Ramos (cell line): ENCODE measurements around the gene SHMT2.

Source experiments
- in situ Hi-C: fragments of 300-500 bp; cut with MboI; formaldehyde crosslinking; loops from one replicate; pipeline ENCODE4 v1.14.3; 2022; ENCODE audit warnings: low sequenced_read_pairs; ENCODE audit not compliant: unreplicated experiment

Gene SHMT2

DNA sequence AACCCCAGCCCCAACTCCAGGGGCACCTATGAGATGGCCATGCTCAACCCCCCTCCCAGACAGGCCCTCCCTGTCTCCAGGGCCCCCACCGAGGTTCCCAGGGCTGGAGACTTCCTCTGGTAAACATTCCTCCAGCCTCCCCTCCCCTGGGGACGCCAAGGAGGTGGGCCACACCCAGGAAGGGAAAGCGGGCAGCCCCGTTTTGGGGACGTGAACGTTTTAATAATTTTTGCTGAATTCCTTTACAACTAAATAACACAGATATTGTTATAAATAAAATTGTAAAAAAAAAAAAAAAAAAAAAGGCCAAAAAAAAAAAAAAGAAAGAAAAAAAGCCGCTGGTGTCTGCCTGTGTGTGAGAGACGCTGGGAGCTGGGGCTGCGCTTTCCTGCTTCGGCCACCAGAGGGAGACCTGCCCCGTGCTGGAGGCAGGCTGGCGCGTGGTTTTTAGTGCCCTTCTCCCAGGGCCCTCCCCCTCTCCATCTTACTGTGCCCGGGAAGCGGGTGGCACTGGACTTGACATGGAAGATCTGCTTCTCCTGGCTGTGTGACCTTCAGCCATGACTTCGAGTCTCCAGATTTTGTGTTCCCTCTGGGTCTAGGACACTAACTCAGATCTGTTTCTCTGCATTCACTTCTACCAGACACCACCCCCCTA is 16.3 kb upstream of the SHMT2 start:
- in situ Hi-C loops, result loop anchor here (5.0 kb wide), 1 partner anchor 34 kb away; no protein-coding TSS in a partner anchor

DNA sequence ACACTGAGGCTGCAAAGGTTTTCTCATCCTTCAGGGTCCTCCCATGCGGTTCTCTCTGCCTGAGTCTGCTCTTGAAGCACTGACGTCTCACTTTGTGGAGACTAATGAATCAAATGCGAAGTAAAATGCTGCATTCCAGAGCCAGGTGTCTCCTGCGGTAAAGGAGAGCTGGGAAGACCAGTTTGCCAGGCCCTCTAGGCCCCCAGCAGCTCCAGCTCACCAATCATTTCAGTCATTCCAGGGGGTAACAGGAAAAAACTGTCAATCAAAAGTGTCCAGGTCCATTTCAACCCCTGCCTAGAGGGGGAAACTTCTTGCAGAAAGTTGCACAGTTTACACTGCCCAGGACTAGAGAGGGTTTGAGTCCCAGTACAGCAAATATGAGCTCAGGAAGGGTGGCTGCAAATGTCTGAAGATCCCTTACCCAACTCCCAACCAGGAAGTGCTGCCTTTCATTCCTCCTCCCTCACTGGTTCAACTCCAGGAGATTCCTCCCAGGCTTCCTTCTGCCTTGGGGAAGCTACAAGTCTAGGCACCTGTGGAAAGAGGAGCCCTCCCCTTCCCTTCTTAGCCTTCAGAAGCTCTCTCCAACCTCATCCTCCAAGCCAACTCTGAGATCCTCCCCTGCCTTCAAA is 15.6 kb upstream of the SHMT2 start:
- in situ Hi-C loops, result loop anchor here (5.0 kb wide), 1 partner anchor 33 kb away; no protein-coding TSS in a partner anchor

DNA sequence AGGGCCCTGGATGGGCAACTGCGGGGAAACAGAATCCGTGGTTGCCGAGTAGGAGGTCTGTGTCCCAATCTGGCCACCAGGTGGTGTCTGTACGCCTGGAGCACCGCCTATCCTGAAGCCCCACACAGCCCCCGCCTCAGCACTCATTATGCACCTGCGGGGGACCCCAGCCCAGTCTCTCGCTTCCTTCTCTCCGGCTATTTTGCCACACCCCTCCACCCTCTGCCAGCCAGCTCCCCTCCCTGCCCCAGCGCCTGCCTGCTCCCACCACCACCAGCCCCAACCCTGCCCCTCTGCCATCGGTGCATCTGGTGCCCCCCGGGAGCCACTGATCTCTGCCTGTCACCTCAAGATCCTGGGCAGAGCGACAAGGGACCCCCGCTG is 15.1 kb upstream of the SHMT2 start:
- in situ Hi-C loops, result loop anchor here (5.0 kb wide), 1 partner anchor 33 kb away; no protein-coding TSS in a partner anchor

- in situ Hi-C loops, result no loop called here
Observed at GRCh38 chr12:57215065-57215464, 14.4 kb upstream of the SHMT2 start.

DNA sequence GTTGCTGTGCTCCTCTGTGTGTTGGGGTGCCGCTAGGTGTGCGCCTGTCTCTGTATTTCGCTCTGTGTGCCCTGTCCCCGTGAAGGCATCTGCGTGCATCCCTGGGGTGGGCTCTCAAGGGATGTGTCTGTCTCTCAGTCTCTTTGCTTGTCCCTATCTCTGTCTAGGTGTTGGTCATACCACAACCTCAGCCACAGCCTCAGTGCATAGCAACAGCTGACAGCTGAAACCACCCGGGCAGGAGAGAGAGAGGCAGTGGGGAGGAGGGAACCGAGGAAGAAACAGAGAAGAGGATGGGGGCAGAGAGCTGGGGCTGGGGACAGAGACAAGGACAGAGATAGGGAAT is 13.9 kb upstream of the SHMT2 start:
- in situ Hi-C loops, result no loop called here

DNA sequence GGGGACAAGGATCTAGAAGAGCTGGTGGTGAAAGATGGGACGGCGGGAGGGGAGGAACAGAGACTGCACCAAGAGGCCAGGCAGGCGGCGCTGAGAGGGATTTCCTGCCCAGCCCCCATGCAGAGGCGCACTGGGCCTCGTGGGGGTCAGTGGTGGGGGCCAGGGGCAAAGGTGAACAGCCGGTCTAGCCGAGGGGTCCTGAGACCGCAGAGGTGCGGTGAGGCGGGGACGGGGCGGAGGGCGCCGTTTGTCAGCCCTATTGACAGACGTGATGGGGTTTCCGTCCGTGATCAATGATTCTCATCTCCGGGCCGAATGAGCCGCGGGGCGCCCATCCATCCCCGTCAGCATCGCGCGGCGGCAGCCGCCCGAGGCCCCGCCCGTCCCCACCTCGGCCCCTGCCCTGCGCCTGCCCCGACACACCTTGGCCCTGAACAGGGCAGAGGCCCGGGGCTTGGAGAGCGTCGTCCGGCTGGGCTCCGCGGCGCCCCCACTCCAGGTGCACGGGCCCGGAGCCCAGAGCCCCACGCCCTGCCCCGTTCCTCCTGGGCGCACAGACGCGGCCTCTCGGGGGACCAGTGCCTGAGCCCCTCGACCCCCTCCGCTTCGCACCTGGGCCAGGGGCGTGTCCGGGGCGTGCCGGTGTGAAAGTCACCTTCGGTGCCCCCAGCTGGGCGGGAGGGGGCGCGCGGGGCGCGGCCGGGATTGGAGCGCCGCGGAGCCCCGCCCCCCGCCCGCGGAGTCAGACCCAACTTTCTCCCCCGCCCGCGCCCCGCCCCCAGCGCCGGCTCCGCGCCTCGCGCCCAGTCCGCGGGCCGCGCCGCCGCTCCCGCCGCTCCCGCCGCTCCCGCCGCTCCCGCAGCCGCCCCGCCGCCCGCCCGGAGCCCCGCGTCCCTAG is 13.2 kb upstream of the SHMT2 start, which contains the start of gene NXPH4:
Gene NXPH4, plus strand, starts transcription at position 781 of the 898 bp plus-strand sequence. CDS start 176 bp downstream, outside the sequence.
- in situ Hi-C loops, result no loop called here

DNA sequence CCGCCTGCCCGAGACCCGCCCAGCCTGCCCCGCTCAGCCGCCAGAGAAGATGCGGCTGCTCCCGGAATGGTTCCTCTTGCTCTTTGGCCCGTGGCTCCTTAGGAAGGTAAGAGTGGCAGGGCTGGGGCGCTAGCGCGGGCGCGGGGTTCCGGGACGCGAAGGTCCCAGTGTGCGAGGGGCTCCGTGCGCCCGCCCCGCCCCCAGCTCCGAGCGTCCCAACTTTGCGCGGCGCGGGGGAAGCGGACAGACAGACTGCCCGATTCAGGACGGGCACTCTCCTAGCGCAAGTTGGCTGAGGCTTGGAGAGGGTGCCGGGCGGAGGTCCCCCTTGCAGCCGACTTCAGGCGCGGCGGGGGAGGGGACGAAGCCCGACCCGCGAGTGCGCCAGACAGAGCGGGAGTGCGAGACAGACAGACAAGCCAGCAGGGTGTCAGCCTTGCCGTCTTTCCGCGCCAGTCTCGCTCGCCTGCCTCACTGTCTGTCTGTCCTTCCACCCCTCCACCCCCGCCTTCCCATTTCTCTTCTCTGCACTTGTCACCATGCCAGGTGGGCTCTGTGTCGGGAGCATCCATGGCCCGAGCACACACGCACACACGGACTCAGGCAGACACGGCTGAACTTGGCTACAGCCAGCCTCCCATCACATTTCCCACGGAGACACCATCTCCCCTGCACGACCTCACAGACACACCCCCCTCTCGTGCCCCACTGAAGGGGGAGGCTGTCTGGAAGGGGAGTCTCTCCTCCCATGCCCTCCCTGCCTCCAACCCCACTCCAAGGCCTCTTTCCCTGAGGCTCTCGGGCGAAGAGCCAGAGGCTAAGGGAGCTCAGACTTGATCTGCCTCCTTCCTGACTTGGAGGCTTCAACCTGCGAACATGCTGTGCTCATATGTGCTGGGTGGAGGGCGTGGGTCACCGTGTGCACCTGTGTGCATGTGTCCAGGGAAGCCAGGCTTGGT is 12.3 kb upstream of the SHMT2 start:
- in situ Hi-C loops, result no loop called here

DNA sequence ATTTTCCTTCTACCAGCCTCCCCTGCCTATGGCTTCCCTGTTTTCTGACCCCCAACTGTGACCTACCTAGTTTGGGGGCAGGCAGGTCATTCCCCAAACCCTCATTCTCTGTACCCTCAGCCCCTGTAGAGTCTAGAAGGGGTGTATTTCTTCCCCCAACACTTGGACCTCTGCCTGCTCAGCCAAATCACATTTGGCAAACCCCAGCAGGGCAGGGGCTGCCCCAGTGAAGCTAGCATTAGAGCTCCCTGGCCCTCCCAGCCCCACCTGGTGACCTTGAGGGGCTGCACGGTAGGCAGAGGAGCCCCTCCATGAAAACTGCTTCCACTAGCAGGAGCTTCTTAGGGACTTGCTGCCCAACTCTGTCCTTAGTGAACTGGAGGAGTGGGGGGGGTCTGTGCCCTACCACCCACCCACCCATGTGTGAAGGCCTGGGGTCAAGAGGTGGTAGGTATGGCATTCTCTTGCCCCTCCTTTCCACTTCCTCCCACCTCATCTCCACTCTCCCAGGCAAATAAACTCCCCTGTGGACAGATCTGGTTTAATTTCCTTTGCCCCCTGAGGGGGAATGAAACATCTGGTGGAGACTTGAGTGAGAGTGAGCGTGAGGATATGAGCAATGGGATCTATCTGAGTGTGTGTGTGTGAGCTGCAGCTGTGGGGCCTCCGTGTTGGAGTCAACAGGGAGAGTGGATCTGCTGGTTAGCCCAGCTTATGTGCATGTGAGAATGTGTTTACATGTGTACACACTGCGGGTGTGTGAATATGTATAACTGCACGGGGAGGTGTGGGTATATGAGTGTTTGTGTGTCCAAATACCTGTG is 11.3 kb upstream of the SHMT2 start:
- in situ Hi-C loops, result no loop called here

DNA sequence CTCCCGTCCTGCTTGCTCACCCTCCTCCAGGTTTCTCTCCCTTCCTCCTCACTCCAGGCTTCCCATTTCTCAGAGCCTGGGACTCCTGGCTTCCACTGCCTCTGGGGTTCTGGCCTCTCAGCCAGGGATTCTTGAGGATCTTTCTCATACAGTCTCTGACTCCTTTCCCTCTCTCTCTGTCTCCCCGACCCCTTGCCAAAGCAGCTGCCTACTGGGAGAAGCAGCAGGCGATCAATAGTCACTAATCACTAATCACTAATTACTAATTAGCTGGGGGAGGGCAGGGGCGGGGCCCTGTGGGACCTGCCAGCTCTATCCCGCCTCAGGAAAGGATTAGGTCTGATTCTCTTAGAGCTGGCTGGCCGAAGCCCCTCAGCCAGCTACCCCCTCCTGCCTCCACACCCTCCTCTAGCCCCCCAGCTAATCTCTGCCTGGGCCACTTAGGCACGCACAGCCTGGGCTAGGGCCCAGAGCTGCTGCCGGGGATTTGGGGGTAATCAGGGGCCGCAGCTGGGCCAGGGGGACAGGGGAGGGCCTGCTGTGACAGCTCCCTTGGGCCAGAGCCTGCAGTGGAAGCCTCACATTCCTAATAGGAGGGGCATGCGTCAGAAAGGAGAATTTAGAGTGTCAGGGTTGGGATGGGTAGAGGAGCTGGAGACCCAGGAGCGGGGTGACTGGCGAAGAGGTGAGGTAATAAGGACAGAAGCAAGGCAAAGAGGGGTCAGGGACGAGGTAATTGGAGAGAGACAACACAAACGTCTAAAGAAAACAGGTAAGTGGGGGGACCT is 10.1 kb upstream of the SHMT2 start:
- in situ Hi-C loops, result no loop called here

DNA sequence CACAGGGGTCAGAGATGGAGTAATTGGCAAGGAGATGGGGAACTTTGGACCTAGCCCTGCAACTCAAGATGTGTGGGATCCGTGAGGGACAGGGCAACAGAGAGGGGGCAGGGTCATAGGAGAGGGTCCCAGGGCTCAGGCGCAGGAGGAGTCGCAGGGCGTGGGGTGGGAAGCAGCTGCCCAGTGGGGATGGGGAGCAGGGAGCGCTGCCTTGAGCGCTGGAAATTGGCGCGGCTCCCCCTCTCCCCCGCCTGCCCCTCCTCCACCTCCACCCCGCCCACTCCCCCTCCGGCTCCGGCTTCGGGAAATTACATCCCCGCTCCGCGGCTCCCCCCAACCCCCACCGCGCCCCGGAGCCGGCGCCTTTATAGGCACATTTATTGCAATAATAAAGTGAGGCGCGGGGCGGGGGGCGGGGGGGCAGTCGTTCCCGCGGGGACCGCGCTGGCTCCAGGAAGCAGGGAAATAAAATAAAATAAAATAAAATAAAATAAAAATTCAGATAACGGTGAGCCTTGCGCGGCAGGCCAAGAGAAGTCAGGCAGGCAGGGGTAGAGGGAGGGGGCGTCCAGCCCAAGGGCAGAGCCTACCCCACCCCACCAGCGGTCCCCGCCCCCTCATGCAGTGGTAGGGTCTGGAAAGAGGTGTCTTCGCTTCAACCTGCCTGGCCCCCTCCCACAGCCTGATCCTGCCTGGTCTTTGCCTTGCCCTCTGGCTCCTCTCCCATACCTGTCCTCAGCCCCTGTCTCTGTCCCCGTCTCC is 9.3 kb upstream of the SHMT2 start:
- in situ Hi-C loops, result no loop called here

GRCh38 chr12:57220770-57221168 is 8.7 kb upstream of the SHMT2 start:
- in situ Hi-C loops, result no loop called here

DNA sequence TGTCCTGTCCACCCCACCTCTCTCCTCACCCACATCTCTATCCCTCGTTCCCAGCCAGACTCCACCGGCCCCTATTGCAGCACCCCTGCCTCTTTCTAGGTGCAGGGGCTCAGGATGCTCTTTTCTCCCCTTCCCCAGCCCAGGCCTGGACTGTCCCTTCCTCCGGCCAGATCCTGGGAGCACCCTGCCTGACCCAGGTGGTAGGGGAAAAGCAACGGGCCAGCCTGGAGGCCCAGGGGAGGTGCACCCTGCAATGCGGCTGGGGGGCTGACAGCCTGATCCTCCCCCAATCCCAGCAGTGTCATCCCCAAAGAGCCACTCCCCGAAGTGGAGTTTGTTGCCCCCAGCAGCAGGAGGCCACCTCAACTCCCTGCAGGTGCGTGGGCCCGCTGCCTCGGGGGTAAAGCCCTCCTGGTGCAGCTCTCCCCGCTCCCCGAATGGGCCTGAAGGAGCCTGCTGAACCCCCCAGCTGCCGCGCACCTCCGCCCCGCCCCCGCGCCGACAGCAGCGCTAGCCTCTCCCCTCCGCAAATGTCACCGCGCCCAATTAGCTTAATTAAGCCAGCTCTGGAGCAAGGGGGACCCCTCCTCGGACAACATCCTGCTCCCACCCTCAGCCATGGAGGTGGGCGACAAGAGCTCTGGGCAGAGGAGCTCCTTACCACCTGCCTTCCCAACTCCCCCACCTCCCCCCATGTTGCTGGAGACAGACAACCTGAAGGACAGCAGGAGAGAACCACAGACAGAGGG is 8.2 kb upstream of the SHMT2 start:
- in situ Hi-C loops, result no loop called here

DNA sequence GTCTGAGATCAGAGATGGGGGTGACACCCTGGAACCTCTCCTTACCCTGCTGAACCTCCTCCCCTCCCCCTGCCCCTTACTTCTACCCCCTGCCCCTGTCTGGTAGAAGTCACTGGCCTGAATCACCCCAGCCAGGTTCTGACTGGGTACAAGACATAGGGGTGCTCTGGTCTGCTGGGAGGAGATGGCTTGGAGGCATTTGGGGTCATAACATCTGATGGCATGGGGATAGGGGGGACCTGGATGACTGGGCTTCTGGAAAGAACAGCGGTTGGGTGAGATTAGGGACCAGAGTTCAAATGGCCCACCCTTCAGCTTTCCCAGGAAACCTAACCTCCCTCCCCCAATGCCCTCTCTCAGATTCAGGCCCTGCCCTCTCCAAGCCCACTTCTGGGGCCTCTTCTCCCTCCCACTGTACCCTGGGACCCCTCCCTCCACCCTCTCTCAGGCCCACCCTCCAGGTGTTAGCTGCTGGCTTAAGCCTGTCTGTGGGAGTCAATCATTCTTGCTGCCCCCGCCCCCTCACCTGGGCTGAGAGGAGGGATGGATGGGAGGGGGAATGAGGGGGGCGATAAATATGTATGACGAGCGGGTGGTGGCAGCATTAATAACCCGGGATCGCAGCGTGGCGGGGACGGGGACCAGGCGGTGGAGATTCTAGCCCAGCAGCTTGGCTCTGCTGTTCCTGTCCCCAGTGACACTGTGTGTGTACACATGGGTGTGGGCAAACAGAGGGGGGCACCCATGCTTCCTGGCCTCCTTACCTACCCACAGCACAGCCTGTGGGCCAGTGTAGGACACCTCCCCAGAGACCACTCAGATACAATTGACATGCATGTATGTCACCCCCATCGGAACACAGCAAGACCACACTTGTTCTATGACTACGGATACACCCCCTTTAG is 7.0 kb upstream of the SHMT2 start:
- in situ Hi-C loops, result no loop called here

- in situ Hi-C loops, result no loop called here
Observed at GRCh38 chr12:57223191-57224165, 6.0 kb upstream of the SHMT2 start.
